HG02884 (cell line): ENCODE measurements around the gene UPK2.
A peak's percentile ranks its signal among the peaks of the same experiment; 100 is the strongest.

Experiments used
- ATAC-seq: cut with Tn5 transposase; IDR thresholded peaks from one replicate; pipeline ENCODE4 v1.9.1; 2021; ENCODE audit warnings: mild to moderate bottlenecking, moderate library complexity; ENCODE audit not compliant: unreplicated experiment

The UPK2 gene

DNA sequence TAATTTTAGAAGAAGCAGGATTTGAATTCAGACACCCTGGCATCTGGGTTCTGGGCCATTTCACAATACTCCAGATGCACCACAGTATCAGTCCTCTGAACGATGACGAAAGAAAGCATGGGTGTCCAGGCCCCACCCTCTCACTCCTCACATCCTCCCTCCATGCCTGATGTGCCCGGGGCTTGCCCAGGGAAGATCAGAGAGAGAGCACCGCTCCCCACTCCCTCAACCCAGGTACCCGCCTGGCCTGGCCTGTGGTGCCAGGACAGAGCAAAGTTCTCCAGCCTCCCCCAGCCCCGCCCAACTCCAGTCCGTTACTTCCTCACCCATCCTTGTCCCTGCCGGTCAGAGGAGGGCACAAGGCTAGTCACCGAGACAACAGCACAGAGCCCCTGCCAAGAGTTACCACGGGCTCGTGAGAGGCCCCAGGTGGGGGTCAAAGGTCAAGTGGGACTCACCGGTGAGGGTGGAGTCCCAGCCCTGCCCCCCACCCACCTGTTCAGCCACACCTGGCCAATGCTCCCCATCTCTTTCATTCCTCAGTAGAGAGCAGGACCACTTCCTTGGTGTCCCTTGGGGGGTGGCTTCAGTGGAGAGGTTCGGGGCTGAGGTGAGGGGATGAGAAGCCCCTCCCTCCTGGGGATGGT is 38.5 kb upstream of the UPK2 start:
- no peak for ATAC-seq

DNA sequence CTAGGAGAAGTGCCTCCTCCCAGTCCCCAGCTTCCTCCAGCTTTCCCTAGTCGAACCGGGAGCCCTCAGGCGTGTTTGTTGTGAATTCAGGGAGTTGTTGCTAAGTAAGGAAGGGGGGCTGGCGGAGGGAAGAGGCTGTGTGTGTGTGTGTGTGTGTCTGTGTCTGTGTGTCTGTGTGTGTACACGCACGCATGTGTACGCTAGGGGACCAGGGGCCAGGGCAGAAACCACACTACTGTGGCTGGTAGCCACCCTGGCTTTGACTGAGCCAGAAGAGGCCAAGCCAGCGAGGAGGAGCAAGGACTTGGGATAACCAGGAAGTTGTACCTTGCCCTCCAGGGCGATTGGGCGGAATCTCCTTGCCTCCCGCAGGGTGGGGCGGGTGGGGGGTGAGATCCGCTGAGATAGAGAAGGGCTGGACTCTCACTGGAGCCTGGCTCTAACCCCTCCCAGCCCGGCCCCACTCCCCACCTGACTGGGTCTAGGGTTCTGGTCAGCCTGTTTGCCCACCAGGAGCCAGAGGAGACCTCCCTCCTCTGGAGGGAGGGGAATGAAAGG is 37.9 kb upstream of the UPK2 start:
- ATAC-seq: no peak

DNA sequence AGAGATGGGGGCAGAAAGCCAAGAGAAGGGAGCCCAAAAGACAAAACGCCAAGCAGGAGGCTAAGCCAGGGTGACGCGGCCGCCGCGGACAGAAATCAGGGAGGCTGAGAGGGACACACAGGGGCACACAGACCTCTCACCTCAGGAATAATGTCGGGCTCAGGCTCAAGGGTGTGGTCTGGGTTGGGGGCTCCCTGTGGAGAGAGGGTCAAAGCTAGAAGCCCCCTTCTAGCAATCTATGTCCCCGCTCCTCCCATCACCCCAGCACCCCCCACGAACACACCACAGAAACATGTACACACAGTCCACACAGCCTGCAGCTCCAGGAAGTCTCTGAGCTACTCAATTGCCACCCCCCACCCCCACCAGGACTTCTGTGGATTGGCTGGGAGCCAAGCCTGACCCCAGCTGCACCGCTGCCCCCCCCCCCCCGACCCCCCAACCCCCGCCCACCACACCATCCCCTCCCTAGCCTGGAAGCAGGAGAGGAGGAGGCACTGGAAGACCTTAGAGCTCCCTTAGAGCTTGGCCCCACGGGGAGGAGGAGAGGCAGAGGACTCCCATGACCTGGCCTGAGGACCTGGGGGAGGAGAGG is 37.3 kb upstream of the UPK2 start:
- ATAC-seq: no peak

DNA sequence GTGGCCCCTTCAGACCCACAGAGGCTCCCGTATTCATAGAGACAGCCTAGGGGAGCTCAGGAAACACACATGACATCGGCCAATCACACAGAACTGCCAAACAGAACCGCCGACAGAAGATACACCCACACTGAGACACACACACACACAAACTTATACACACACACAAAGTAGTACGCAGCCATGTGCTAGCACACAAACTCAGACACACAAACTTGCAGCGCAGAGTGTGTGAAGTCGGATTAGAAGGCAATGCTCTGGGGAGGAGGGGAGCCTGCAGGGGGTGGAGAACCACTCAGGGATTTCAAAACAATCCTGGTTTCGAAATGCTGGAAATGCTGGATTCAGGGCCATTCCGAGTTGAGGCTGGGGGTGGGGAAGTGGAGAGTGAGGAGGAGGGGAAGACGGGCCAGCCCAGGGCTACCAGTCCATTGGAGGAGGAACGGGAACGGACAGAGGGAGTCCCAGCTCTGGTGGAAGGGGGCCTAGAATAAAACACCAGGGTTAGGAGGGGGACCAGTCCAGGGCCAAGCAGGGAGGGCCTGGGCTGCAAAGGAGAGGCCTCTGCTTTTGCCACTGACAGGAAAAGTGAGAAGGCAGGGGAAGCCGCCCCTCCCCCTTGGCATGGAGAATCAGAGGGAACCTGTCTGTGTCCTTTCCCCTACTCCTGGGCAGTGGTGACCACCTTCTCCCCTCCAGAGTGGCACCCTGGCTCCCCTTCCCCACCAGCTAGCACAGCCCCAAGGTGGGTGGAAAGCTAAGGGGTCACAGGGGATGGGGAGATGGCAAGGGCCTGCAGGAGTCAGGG is 34.8 kb upstream of the UPK2 start:
- ATAC-seq: no peak

DNA sequence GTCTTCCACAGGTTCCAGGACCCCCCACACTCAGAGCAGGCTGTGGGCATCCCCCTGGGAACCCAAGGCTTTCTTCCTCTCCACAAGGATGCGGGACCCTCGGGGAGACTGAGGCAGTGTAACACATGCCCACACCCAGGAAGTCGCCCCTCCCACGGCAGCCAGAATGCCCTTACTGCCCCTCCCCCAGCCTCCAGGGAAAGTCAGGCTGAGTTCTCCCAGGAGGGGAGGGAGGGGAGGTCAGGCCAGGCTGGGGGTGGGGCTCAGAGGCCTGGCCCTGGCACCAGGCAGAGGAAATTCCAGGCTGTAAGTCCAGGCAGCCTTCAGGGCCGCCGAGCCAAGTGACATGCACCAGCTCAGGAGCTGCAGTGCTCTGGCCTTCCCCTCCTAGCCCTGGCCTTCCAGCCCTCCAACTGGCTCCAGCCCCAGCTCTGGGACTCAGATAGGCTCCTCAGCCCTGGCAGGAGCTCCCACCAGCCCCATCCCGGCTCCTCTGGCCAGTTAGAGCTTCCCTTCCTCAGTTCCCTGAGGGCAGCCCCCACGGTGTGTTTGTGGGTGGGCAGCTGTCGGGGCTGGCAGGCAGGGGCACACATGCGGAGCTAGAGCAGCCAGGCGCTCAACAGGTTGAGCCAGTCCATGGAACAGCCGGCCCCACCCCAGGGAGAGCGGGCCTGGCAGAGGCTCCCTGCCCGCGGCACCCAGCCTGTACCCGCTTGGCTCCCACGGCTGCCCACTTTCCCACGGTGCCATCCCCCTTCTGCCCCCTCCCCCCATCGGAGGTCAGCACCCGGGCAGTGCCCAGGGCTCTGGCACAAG is 34.0 kb upstream of the UPK2 start:
- no peak for ATAC-seq

DNA sequence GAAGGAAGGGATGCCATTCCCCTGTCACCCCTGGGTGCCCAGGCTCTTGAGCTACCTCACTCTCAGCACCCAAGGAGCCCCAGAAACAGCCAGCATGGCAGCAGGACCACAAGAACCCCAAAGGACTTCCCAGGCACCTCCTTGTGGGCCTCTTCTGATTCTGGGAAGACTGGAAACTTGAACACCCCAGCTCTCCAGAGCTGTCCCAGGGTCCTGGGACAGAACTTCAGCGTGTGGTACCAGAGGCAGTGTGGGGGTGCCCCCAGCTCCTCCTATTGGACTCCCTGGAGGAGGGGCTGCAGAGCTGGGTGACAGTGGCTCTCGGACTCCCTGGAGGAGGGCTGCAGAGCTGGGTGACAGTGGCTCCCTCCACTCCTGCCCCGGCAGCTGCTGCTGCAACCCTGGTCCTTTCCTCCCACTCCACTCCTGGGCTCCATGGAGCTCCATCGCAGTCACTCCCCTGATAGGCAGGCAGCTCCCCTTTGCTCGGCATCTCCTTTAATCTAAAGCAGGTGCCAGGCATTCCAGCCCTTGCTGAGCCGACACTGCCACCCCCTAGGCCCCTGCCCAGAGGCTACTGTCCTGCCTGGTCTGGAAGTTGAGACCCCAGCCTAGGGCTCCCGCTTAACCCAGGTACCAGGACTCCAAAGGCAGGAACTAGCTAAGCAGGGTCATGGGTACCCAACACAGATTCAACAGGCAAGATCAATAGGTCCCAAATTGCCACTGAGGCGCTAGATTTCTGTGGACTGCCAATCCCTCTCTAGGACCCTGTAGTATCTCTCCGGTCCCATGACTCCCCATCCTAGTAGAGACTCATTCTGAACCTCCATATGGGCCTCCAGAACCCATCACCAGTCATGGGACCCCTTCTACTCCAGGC is 33.1 kb upstream of the UPK2 start:
- no peak for ATAC-seq

DNA sequence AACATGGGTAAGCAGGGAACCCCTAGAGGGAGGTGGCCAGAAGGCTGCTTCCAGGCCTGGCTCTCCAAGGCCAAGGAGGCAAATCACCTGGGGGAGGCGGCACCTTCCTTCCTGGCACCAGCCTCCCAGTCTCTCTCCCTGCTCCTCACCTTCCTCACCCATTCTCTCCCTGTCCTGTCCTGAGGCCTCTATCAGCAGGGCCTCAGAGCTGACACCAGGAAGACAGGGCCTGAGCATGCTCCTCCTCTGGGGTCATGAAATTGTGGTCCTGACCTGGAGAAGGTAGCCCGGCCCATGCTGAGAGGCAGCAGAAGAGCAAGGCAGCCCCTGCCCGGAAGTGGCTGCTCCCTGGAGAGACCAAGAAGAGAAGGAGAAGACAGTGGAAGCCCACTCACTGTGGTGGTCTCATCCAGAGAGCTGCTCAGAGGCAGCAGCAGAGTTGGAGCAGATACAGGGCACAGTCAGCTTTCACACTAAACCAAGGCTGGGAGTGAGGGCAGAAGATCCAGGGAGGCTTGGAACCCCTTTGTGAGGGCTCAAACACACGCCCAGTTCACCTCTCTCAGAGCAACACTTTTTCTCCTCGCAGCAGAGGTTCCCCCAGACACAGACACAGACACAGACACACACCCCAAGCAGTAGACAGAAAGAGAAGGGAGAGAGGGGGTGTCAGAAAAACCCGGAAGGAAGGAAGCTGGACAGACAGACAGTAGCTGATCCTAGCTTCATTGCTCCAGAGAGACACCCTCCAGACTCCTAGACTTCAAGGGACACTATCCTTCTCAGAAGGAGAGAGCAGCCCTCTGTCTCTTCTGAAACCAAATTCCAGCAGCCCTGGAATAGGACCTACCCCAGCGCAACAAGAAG is 32.1 kb upstream of the UPK2 start:
- ATAC-seq: no peak

DNA sequence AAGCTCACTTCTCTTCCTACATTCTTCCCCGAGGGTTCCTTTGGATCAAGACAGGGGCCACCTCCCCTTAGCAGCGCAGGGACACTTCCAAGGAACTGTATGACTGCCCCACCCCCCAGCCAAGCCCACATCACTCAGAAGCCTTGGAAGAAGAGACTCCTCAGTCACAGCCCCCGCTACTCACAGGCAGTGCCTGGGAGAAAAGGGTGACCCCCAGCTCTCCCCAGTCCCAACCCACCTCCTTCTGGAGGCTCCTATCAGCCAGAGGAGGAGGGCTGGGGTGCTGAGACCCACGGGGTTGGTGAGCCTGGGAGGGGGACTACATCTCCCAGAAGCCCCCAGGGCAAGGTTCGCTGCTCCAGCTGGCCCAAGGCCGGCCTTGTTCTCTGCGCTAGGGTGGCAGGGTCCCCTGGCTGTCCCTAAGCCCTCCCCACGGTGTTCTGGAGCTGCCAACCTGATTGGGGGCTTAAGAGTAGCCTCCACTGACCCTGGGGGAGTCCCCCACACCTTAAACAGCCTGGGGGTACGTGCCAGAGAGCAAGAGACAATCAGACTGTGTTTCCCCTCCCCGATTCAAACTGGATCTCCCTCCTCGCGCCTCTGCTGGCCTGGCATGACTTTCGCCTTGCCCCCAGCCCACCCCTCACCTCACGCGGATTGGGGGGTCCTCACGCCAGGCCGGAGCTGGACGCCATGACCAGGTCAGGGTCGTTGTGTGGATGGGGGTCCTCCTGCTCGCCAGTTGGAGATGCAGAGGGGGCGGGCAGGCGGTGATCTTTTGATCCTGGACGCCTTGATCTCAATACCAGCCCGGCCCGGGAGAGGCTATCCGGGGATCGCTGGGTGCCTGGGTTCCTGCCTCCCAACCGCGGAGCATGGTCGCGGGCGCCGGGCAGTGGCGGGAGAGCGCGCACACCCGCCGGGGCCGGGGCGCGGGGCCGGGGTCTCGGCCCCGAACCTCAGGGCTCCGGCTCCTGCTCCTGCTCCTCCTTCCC is 31.2 kb upstream of the UPK2 start:
- ATAC-seq: no peak

DNA sequence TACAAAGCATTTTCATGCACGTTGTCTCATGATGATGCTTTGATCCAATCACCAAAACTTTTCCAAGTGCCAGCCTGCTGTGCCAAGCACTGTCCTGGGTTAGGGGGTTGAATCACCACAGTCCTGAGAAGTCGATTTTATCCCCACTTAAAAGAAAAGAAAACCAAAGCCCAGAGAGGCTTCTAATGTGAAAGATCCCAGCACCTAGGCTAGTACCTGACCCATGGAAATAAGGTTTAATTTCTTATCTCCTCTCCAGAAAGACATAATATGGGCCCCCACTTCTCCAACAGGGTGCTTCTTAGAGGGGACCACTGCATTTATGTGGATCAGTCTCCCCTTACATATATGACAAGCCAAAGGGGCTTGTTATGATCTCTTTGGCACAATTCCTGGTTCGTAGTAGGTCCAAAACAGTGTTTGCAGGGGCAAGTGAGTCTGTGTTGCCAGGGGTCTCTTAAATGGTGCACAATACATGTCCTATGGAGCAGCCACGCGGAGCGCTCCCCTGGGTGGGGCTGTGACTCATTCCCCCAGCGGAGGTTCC is 28.5 kb upstream of the UPK2 start:
- ATAC-seq: no peak

DNA sequence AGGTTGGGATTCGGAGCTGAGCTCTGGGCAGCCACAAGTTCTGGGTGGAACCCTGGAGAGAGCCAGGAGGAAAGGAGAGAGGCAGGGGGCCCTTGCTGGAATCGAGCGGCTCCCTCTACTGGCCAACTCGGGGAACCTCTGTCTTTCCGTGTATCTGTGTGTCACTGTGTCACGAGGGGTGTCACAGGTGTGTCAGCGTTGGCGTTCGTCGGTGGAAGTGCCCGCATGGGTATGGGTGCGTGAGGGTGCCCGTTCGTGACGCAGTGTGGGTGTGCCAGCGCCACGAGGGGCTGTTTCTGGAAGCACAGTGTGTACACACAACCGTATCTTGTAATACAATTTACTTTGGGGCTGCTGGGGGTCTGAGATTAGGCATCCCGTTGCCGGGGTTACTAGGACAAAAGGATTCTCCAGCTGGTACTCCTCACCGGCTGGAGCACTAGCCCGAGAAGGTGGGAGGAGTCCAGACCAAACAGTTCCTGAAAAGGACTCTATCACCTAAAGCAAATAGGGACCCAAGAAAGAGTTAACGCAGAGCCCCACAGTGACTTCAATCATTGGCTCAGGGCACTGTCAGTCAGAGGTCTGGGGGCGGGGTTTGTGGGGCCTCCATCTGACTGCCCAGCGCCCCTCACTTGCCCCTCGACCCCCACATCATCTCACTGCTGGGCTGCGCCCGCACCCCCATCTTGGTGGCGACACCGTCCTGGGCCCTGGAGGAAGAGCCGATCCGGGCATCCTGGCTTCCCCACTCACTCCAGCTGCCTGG is 27.8 kb upstream of the UPK2 start:
- ATAC-seq: peak; percentile 35

DNA sequence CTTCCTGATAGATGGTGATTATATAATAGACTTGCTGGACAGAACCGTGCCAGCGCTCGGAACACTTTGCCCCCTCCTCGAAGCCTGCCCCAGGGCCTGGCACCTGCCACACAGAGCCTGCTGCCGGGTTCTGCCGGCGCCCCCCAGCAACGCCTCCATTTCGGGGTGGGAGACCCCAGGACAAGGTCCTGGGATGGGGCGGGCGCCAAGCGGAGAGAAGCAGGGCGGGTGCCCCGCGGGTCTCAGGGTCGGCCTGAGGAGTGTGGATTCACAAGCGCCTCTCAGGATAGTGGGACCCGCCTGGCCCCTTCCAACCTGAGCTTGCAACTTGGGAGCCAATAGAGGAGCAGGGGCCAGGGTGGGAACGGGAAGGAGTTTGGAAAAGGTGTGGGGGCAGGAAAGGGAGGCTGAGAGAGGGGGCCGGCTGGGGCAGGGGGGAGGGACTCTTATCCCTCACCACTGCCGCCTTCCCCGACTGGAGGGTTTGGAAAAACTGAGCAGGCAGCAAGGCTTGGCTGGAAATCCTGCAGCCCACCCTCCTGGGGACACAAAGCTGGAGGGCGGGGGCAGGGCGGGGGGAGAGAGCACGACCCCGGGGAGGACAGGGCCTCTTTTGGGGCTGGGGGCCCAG is 27.1 kb upstream of the UPK2 start:
- ATAC-seq: no peak

DNA sequence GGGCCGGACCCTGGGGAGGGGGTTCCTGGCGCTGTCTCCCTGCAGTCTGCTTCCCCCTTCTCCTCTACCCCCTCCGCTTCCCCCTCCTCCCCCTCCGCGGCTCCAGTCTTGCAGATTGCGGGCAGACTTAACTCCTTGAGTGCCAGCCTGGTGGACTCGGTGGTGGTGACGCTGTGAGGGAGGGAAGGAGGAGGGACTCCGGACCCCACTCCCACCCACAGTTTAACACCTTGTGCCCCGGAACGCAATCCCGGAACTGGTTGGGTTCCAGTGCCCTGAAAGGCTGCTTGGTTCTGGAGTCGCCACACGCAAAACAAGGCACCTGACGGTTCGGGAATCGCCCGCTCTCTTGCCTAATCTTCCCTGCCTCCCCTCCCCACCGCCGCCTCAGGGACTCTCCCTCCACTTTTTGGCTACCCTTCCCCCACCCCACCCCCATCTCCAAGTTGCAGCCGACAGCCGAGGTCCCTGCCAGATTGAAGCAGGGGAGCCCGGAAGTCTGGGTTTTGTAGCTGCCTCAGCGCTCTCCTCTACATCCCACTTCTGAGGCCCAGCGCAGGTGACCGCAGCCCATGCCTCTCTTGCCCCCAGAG is 26.5 kb upstream of the UPK2 start:
- no peak for ATAC-seq

DNA sequence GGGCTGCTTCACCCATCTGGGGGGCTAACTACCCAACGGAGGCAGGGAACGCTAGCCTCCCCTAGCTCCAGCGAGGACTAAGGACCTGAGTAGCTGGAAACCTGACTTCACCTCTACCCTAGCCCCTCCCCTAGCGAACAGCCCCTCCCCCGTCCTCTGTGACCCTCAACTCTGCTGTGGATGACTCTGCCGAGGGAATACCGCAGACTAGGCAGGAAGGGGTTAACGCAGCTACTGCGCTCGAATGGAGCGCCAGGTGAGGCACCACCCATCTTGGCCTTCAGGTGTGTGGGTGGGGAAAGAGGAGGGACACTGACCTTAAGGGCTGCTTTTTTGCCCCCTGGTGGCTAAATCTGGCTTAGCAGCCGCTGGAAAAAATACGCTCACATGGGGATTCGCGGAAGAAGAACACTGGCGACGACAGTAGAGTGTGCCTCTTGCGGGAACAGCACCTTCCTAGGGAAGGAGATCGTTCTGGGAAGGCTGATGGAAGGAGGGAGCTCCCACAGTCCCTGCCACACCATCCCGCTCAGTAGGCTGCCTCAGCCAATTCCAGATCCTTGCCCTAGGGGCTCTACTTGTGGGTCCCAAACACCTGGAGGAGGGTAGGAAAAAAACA is 25.9 kb upstream of the UPK2 start:
- no peak for ATAC-seq

DNA sequence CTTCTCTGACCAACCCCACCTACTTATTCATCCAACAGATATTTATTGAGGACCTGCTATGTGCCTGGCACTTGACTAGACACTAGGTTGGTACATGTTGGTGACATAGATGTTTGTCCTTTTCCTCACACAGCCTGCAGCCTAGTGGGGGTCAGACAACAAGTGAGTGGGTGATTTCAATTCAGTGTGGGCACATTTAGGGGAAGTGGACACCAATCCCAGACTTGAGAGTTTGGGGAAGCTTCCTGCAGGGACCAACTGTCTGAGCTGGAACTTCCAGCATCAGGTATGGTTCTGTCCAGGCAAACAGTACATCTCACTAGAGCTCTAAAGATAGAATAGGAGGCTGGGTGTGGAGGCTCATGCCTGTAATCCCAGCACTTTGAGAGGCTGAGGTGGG is 24.5 kb upstream of the UPK2 start:
- no peak for ATAC-seq

DNA sequence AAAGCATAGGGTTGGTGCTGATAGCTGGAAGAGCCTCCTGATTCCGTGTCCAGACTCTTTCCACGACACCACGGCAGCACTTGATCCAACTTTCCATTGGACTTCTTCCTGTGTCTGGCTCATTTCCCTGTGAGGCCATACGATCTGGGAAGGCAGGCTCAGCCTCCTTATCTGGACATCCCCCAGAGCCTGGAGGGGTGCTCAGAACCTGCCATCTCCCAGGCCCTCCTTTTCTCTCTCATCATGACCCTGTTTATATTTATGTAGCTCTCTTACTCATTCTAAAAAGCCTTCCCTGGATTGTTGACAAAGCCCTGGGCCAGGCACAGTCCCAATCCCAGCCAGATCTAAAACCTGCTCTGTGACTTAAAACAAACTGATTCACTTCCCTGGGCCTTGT is 22.6 kb upstream of the UPK2 start:
- no peak for ATAC-seq

DNA sequence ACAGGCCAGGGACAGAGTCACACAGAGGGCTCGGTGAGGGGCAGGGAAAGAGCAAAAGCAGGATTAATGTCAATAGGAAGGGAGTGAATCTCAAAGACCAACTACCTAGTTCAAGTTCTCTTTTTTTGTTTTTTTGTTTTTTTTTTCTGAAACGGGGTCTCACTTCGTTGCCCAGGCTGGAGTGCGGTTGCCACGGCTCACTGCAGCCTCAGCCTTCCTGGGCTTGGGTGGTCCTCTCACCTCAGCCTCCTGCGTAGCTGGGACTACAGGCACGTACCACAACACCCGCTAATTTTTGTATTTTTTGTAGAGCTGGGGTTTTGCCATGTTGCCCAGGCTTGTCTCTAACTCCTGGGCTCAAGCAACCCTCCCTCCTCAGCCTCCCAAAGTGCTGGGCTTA is 20.7 kb upstream of the UPK2 start:
- ATAC-seq: no peak
